ENCODE results near the gene BTBD2.

DNA sequence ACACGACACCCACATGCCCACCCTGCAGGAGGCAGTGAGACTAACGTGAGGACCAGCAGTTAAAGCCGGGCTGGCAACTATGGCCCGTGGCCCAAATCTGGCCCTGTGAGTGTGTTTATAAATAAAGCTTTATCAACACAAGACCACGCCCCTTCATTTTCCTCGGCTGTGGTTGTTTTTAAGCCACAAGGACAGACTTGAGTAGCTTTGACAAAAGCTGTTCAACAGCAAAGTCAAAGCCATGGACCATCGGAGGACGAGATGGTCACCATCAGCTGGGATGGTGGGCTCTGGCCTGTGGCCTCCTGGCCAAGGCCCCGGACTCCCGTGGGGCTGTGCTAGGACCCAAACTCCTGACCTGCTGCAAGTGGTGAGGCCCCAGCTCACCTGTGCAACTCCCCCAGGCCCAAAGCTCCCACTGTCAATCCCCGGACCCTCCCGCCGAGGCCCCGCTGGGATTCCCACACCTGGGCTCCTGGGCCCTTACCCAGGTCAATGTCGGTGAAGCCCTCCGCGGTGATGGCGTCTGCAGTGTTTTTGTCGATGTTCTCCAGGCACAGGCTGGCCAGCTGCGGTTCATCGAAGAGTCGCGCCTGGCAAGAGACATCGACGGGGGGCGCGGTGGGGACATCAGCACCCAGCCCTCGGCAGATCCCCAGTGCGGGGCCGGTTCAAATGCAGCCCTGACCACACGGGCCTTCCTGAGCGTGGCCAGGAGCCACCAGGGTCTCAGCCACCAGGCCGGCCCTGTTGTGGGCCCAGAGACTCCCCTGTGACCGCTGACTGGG is 25.1 kb downstream of the BTBD2 start:
- TF ChIP-seq, protein P1, sequence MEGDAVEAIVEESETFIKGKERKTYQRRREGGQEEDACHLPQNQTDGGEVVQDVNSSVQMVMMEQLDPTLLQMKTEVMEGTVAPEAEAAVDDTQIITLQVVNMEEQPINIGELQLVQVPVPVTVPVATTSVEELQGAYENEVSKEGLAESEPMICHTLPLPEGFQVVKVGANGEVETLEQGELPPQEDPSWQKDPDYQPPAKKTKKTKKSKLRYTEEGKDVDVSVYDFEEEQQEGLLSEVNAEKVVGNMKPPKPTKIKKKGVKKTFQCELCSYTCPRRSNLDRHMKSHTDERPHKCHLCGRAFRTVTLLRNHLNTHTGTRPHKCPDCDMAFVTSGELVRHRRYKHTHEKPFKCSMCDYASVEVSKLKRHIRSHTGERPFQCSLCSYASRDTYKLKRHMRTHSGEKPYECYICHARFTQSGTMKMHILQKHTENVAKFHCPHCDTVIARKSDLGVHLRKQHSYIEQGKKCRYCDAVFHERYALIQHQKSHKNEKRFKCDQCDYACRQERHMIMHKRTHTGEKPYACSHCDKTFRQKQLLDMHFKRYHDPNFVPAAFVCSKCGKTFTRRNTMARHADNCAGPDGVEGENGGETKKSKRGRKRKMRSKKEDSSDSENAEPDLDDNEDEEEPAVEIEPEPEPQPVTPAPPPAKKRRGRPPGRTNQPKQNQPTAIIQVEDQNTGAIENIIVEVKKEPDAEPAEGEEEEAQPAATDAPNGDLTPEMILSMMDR (IDR thresholded peaks at IDR 0.05), result no peak
- TF ChIP-seq POLR2A (IDR thresholded peaks at IDR 0.05; ENCODE audit: low read depth) (no peak), EP300 (IDR thresholded peaks at IDR 0.05) (no peak)

Measured in esophagus muscularis mucosa (tissue), 4 donors.